ENCODE data around the gene TP63. TPM values are rescaled to one million over a fixed set of nuclear protein-coding genes. Genes with fewer than 3 reads are reported as not detected.

TP63 gene
- total RNA-seq, 1 donor from 2014 or later, result not detected

- Histone ChIP-seq H3K4me3 (no peak overlapping the region), H3K36me3 (no peaks in the 10 kb centered on the region), H3K27ac (no peak overlapping the region), H3K27me3 (no peaks in the 10 kb centered on the region), H3K4me1 (no peaks in the 10 kb centered on the region), H3K9me3 (no peaks in the 10 kb centered on the region)
- intact Hi-C loops (cut with DNase I), result no loop called here
- TF ChIP-seq CTCF (IDR thresholded peaks at IDR 0.05), result no peak
- DNase-seq (ENCODE audit: low spot score in 2 of 2), result no peak
These were observed 158.2 kb downstream of the TP63 start for GRCh38 chr3:189789432-189789831.

- no peak for DNase-seq (ENCODE audit: low spot score in 2 of 2)
- intact Hi-C loops (cut with DNase I), result no loop called here
- Histone ChIP-seq H3K36me3 (no peaks in the 10 kb centered on the region), H3K4me1 (no peaks in the 10 kb centered on the region), H3K9me3 (no peaks in the 10 kb centered on the region), H3K27me3 (no peaks in the 10 kb centered on the region), H3K4me3 (no peak overlapping the region), H3K27ac (no peak overlapping the region)
- TF ChIP-seq CTCF (IDR thresholded peaks at IDR 0.05), result no peak
These were observed 159.5 kb downstream of the TP63 start for GRCh38 chr3:189790658-189791057.

GRCh38 chr3:189792046-189792929 lies 161.1 kb downstream of the TP63 start:
- no peak for TF ChIP-seq CTCF (IDR thresholded peaks at IDR 0.05)
- no peaks in the 10 kb centered on the region for H3K9me3 ChIP-seq
- H3K36me3 ChIP-seq, result no peaks in the 10 kb centered on the region
- H3K4me3 ChIP-seq, result no peak overlapping the region
- H3K27ac ChIP-seq, result no peak overlapping the region
- no peak for DNase-seq (ENCODE audit: low spot score in 2 of 2)
- H3K4me1 ChIP-seq, result no peaks in the 10 kb centered on the region
- intact Hi-C loops (cut with DNase I), result no loop called here
- no peaks in the 10 kb centered on the region for H3K27me3 ChIP-seq

- no peak for TF ChIP-seq CTCF (IDR thresholded peaks at IDR 0.05)
- Histone ChIP-seq H3K4me1 (no peaks in the 10 kb centered on the region), H3K9me3 (no peaks in the 10 kb centered on the region), H3K4me3 (no peak overlapping the region), H3K27me3 (no peaks in the 10 kb centered on the region), H3K27ac (no peak overlapping the region), H3K36me3 (no peaks in the 10 kb centered on the region)
- DNase-seq (ENCODE audit: low spot score in 2 of 2), result no peak
- intact Hi-C loops (cut with DNase I), result no loop called here
These were observed 163.3 kb downstream of the TP63 start for GRCh38 chr3:189794518-189794917.

- no peaks in the 10 kb centered on the region for H3K36me3 ChIP-seq
- no peaks in the 10 kb centered on the region for H3K27me3 ChIP-seq
- intact Hi-C loops (cut with DNase I), result no loop called here
- H3K4me3 ChIP-seq, result no peak overlapping the region
- H3K4me1 ChIP-seq, result no peaks in the 10 kb centered on the region
- no peak for DNase-seq (ENCODE audit: low spot score in 2 of 2)
- H3K27ac ChIP-seq, result no peak overlapping the region
- H3K9me3 ChIP-seq, result no peaks in the 10 kb centered on the region
- TF ChIP-seq CTCF (IDR thresholded peaks at IDR 0.05), result no peak
These were observed 166.0 kb downstream of the TP63 start for GRCh38 chr3:189797103-189797750.

Measured in ascending aorta (tissue), 2 donors.